GM06990 (cell line): ENCODE data around the gene GRID2IP.

ENCODE experiments used
- DNase-seq: peaks from one replicate; pipeline ENCODE4 v3.0.0-alpha.2; 2011; ENCODE audit not compliant: insufficient read length; ENCODE audit errors: extremely low read depth
- H3K27me3 ChIP-seq: replicated peaks from 2 replicates; pipeline ENCODE4 v1.6.0; 2011; ENCODE audit warnings: low read length; ENCODE audit not compliant: control insufficient read depth, insufficient read depth
- H3K36me3 ChIP-seq: 2 replicates; pipeline ENCODE4 v1.5.1; 2011; ENCODE audit warnings: low read length; ENCODE audit not compliant: control insufficient read depth, insufficient read depth
- H3K4me3 ChIP-seq: replicated peaks from 2 replicates; pipeline ENCODE4 v1.5.1; 2011; ENCODE audit warnings: low read depth, mild to moderate bottlenecking, control low read depth, low read length
- CTCF ChIP-seq: IDR thresholded peaks from 2 replicates; pipeline ENCODE4 v1.5.1; 2011; ENCODE audit warnings: low read length, control low read depth, mild to moderate bottlenecking, inconsistent platforms; ENCODE audit not compliant: insufficient read depth, poor library complexity, severe bottlenecking

GRID2IP gene

GRCh38 chr7:6553448-6554044 is 2.3 kb upstream of the GRID2IP start:
- H3K36me3 ChIP-seq, result no peaks in the 10 kb centered on the region
- TF ChIP-seq CTCF, result no peak
- H3K4me3 ChIP-seq, result no peak overlapping the region
- no peaks in the 10 kb centered on the region for H3K27me3 ChIP-seq
- DNase-seq, result no peak

- no peaks in the 10 kb centered on the region for H3K36me3 ChIP-seq
- no peak for TF ChIP-seq CTCF
- H3K4me3 ChIP-seq, result no peak overlapping the region
- no peak for DNase-seq
- H3K27me3 ChIP-seq, result no peaks in the 10 kb centered on the region
Measured at GRCh38 chr7:6547400-6547799, 3.9 kb downstream of the GRID2IP start.

GRCh38 chr7:6546498-6547251 is 4.6 kb downstream of the GRID2IP start:
- no peak for DNase-seq
- Histone ChIP-seq H3K36me3 (no peaks in the 10 kb centered on the region), H3K4me3 (no peak overlapping the region), H3K27me3 (no peaks in the 10 kb centered on the region)
- TF ChIP-seq CTCF, result no peak

- H3K36me3 ChIP-seq, result no peaks in the 10 kb centered on the region
- no peak overlapping the region for H3K4me3 ChIP-seq
- no peaks in the 10 kb centered on the region for H3K27me3 ChIP-seq
- no peak for DNase-seq
- no peak for TF ChIP-seq CTCF
Measured at GRCh38 chr7:6545398-6546126, 5.7 kb downstream of the GRID2IP start.

DNA sequence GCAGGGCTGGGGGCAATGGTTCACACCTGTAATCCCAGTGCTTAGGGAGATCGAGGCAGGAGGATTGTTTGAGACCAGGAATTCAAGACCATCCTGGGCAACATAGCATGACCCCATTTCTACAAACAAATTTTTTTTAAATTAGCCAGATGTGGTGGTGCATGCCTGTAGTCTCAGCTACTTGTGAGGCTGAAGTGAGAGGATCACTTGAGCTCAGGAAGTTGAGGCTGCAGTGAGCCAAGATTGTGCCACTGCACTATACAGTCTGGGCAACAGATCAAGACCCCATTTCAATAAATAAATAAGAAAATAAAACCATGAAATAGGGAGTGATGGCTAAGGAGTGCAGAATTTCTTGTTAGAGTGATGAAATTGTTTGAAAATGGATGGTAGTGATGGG is 8.9 kb downstream of the GRID2IP start:
- H3K36me3 ChIP-seq, result no peaks in the 10 kb centered on the region
- no peaks in the 10 kb centered on the region for H3K27me3 ChIP-seq
- no peak for DNase-seq
- no peak for TF ChIP-seq CTCF
- H3K4me3 ChIP-seq, result no peak overlapping the region
